NCI-H2171 (cell line): ENCODE results near the gene PNPLA8.
"Not testable (repeated sequence)": the region's sequence is repeated elsewhere in the genome, so short reads cannot be mapped to it uniquely, and the experiment has no call there.

ENCODE experiments used
- DNase-seq: peaks from one replicate; lab custom pipeline; 2025; lab: John Stamatoyannopoulos, UW

Gene PNPLA8, protein sequence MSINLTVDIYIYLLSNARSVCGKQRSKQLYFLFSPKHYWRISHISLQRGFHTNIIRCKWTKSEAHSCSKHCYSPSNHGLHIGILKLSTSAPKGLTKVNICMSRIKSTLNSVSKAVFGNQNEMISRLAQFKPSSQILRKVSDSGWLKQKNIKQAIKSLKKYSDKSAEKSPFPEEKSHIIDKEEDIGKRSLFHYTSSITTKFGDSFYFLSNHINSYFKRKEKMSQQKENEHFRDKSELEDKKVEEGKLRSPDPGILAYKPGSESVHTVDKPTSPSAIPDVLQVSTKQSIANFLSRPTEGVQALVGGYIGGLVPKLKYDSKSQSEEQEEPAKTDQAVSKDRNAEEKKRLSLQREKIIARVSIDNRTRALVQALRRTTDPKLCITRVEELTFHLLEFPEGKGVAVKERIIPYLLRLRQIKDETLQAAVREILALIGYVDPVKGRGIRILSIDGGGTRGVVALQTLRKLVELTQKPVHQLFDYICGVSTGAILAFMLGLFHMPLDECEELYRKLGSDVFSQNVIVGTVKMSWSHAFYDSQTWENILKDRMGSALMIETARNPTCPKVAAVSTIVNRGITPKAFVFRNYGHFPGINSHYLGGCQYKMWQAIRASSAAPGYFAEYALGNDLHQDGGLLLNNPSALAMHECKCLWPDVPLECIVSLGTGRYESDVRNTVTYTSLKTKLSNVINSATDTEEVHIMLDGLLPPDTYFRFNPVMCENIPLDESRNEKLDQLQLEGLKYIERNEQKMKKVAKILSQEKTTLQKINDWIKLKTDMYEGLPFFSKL

GRCh38 chr7:108525985-108526767 is at the start of gene PNPLA8:
TSS of gene PNPLA8 (minus strand) at chr7:108526135. CDS start at chr7:108515491, 10,644 bp downstream.
- peak; percentile 99 for DNase-seq

DNA sequence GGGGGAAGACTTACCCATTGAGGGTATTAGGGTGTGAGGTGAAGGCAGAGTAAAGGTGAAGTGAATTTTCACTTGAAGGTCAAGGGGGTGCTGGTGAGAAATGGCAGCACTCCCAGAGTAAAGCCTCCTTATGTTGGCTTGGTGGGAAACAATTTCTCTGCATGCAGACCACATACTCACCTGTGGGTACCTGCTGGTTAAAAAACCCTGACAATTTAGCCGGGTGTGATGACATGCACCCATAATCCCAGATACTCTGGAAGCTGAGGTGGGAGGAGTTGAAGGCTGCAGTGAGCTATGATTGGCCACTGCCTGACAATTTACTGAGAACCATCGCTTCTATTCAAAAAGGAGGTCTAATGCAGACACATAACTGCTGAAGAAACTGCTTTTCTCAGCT is 49.2 kb upstream of the PNPLA8 start:
- DNase-seq: no peak

DNA sequence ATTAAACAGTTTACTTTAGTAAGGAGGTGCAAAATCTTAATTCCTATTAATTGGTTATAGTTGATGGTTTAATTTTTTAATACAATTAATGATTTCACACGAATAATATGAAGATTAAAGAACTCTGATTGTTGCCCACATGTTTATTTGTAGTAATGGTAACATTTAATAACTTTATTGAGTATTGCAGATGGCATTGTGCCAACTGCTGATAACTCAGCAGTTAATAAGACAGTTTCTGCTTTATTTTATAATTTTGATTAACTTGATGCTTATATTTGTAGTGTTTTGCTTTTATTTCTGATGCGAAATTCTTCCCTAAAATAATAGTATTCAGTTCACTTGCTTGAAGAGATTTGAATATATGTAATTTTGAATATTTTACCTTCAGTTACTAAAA is 46.5 kb upstream of the PNPLA8 start:
- DNase-seq: no peak

- peak; percentile 21 for DNase-seq
Measured at GRCh38 chr7:108570146-108570755, 44.3 kb upstream of the PNPLA8 start.

DNA sequence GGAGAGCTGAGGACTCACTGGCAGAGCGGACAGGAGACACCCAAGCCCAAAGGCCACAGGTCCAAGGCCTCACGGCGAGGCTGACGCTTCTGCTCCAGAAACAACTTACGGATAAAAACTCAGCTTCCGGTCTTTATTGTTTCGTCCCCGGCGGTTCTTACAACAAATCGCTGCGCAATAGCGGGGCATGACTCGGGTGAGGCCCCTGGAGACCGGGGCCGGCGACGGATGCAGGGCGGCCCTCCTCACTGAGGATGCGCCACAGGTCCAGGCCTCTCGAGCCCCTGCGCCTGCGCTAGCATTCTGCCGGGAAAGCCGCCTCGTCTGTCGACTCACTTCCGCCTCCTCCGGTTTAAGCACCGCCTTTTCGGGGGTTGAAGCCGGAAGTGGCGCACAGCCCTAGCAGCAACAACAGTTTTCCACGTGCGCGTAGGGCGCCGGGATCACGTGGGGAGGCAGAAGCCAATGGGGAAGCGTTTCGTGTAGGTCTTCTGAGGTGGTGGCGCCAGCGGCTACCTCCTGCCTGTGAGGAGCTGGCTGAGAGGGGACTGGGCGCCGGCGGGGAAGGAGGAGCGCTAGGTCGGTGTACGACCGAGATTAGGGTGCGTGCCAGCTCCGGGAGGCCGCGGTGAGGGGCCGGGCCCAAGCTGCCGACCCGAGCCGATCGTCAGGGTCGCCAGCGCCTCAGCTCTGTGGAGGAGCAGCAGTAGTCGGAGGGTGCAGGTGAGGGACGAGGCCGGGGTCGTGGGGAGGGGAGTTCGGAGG is 43.6 kb upstream of the PNPLA8 start, which contains the start of the genes DNAJB9 and THAP5:
Gene DNAJB9, plus strand, starts transcription at position 494 of the 765 bp plus-strand sequence. CDS start 1,853 bp downstream, outside the sequence.
Gene THAP5, minus strand, starts transcription at position 326 of the 765 bp plus-strand sequence. Its CDS starts 137 bp downstream, at position 189.
- peak; percentile 99 for DNase-seq

DNA sequence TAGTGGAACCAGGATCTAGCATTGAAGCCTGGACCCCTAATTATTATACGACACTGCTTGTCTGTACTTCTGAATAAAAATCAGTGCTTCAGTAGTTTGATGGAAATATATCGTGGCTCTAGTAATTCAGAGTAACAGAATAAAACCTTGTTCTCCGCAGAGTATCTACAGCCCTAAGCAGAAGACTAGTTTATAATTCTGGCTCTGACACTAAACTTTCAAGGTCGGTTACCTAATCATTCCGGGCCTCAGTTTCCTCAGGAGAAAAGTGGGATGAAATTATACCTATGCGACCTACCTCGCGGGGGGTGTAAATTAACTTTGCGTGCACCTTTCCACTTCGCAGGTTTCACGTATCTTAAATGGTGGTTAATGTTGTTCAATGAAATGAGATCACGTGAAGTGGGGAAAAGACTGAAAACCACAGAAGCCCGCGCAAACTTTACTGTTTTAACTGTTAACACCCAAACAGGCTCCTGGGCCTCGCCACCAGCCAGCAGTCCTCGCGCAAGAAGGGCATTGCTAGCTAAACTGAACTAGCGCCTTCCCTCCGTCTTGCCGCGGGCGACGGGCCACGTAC is 43.0 kb upstream of the PNPLA8 start:
- peak; percentile 34 for DNase-seq

DNA sequence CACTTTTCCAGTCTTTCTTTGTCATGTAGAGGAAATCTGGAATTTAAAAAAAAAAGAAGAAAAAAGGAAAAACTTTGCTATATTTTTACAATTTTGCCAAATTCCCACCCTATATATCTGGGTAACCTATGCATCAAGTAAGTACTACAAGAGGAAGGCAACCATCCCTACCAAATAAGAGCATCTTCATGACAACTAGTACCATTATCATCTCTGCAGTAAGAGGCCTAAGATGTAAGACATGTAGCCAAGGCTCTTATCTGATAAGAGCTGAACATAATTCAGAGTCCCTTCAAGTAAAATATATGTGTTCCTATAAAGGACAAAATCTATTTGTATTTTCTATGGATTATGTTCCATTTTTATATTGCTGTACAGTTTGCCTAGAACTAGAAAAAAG is 40.1 kb upstream of the PNPLA8 start:
- no peak for DNase-seq

DNA sequence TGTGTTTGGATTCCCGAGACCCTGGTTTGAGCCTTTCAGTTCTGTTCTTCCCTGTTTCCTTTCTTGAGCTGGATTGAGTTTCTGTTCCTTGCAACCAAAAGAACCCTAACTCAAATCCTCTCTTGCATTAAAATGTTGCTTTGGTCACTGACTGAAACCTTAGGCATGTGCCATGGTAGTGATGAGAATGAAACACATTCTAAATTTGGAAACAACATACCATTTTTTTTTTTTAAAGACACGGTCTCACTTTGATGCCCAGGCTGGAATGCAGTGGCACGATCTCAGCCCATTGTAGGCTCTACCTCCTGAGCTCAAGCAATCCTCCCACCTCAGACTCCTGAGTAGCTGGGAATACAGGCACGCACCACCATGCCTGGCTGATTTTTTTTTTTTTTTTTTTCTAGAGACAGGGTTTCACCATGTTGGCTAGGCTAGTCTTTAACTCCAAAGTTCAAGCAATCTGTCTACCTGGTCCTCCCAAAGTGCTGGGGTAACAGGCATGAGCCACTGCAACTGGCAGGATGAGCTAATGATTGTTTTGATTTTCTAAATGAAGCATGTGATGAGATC is 35.2 kb upstream of the PNPLA8 start:
- no peak for DNase-seq

DNA sequence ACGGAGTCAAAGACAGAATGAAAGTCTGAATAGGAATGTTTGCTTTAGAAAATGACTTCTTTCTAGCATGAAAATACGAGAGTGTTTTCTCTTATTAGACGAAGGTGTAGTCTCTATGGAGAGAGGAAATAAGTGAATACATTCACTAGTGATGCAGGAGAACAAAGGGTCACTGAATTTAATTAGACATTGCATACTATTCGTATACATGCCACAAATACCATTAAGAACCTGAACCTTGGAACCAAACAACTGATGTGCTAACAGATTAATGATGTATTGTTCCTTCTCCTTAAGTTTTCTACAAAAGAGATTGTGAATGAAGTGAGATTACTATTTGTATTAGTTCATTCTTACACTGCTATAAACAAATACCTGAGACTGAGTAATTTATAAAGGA is 33.3 kb upstream of the PNPLA8 start:
- DNase-seq: no peak

DNA sequence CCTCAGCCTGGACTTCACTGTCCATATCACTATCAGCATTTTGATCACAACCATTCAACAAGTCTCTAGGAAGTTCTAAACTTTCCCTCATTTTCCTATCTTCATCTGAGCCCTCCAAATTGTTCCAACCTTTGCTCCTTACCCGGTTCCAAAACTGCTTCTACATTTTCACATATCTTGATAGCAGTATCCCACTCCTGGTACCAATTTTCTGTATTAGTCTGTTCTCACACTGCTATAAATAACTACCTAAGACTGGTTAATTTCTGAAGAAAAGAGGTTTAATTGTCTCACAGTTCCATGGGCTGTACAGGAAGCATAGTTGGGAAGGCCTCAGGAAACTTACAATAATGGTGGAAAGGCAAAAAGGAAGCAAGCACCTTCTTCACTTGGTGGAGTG is 31.7 kb upstream of the PNPLA8 start:
- no peak for DNase-seq

GRCh38 chr7:108557191-108557590 is 31.3 kb upstream of the PNPLA8 start:
- DNase-seq: no peak

DNA sequence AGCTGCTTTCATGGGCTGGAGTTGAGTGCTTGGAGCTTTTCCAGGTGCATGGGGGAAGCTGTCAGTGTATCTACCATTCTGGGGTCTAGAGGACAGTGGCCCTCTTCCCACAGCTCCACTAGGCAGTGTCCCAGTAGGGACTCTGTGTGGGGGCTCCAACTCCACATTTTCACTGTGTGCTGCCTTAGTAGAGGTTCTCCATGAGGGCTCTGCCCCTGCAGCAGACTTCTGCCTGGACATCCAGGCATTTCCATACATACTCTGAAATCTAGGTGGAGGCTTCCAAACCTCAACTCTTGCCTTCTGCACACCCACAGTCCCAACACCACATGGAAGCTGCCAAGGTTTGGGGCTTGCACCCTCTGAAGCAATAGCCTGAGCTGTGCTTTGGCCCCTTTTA is 30.7 kb upstream of the PNPLA8 start:
- DNase-seq: not testable (repeated sequence)

GRCh38 chr7:108548141-108548896 is 22.4 kb upstream of the PNPLA8 start:
- not testable (repeated sequence) for DNase-seq

DNA sequence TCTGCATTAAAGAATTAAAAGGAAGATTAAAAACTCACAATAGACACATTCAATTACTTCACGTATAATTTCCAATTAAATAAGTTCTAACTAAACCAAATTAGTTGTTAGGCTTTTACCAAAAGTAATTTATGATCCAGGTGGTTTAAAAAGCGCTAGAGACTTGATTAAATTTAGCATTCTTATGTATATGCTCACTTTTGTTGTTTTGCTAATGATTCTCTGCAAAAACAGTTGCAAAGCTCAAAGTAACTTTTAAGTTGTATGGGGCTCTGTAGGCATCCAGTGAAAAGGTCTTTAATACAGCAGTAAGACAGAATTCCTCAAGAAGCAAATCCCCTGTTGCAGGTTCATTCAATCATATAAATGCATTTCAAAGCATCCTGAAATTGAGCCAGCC is 15.5 kb upstream of the PNPLA8 start:
- DNase-seq: no peak

DNA sequence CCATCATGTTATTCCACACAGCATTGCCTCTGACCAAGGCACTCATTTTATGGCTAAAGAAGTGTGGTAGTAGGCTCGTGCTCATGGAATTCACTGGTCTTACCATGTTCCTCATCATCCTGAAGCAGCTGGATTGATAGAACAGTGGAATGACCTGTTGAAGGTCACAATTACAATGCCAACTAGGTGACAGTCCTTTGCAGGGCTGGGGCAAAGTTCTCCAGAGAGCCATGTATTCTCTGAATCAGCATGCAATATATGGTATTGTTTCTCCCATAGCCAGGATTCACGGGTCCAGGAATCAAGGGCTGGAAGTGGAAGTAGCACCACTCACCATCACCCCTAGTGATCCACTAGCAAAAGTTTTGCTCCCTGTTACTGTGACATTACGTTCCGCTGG is 12.8 kb upstream of the PNPLA8 start:
- not testable (repeated sequence) for DNase-seq

- DNase-seq: not testable (repeated sequence)
Measured at GRCh38 chr7:108538236-108538635, 12.3 kb upstream of the PNPLA8 start.

GRCh38 chr7:108537229-108537628 is 11.3 kb upstream of the PNPLA8 start:
- no peak for DNase-seq

DNA sequence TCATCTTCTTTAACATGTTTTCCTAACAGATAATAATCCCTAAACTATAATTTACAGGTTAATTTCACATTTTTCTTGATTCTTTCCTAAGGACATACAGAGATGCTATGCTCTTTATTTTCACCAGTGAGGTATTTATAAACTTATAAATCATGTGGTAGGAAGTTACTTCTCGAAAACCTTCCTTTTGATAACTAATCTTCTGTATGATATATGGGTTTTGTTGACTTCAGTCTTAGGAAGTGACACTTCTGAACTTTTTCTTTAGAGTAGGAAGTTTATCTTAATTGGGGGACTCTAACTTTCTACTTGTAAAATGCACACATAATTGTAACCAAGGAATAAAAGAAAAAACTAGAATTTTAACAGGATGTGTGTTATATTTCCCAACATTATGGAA is 9.8 kb upstream of the PNPLA8 start:
- no peak for DNase-seq

DNA sequence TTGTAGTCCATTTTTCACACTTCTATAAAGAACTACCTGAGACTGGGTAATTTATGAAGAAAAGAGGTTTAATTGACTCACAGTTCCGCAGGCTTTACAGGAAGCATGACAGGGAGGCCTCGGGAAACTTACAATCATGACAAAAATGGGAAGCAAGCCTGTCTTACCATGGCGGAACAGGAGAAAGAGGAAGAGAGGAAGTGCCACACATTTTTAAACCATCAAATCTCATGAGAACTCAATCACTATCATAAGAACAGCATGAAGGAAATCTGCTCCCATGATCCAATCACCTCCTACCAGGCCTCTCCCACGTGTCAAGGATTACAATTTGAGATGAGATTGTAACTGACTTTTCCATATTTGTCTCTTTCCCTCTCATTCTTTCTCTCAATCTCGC is 9.3 kb upstream of the PNPLA8 start:
- no peak for DNase-seq
